ENCODE results near the gene ADAMTS1.

Gene ADAMTS1

DNA sequence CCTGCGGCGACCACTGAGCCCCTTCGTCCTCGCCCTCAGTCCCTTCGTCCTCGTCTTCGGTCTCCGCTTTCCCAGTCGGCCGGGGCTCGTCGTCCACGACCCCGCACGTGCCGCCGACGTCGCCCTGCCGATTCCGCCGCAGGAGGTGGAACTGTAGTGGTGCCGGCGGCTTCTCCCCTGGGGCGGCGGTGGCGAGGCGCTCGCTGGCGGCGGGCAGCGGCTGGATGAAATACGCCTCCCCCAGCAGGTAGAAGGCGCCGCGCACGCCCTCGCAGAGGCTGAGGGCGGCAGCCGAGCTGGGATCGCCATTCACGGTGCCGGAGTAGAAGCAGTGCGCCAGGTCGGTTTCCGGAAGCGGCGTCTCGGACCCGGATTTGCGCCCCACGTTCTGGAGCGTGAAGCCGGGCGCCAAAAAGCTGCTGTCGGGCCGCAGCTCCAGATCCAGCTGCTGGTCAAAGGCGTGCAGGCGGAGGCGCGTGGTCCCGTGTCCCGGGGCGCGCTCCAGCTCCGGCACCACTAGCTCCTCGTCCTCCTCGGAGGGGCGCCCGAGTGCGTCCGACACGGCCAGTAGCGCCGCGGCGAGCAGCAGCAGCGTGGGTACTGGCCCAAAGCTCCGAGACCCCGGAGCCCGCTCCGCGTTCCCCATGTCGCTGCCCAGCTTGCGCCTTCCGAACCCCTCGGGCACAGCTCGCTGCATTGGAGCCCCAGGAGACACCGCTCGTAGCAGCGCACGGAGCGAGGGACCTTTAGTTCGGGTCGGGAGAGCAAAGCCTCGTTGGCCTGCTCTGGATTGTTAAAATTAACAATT is 747 bp downstream of the ADAMTS1 start:
- DNase-seq (ENCODE audit: low read depth) = no peak

GRCh38 chr21:26843933-26844257 is 1.3 kb downstream of the ADAMTS1 start:
- no peak for DNase-seq (ENCODE audit: low read depth)

- DNase-seq (ENCODE audit: low read depth) = no peak
These were observed 2.0 kb downstream of the ADAMTS1 start for GRCh38 chr21:26842974-26843932.

- no peak for DNase-seq (ENCODE audit: low read depth)
These were observed 2.9 kb downstream of the ADAMTS1 start for GRCh38 chr21:26842300-26842699.

DNA sequence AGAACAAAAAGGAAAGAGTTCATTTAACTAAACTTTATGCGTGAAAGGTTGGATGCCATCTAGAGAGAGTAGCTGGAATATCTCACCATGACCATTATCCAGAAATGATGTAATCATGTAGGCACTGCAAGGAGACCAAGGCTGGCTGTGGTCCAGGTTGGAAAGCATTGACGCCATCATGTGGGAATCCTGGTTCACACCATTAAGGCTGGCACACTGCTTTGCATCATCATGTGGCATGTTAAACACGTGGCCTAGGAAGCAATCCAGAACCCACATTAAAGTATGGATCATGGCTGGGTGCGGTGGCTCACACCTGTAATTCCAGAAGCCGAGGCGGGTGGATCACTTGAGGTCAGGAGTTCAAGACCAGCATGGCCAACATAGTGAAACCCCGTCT is 4.3 kb downstream of the ADAMTS1 start:
- DNase-seq (ENCODE audit: low read depth) = no peak

- no peak for DNase-seq (ENCODE audit: low read depth)
These were observed 5.0 kb downstream of the ADAMTS1 start for GRCh38 chr21:26840201-26840600.

DNA sequence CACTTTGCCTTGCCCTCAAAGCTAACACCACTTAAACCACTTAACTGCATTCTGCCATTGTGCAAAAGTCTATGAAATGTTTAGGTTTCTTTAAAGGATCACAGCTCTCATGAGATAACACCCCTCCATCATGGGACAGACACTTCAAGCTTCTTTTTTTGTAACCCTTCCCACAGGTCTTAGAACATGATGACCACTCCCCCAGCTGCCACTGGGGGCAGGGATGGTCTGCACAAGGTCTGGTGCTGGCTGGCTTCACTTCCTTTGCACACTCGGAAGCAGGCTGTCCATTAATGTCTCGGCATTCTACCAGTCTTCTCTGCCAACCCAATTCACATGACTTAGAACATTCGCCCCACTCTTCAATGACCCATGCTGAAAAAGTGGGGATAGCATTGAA is 7.7 kb downstream of the ADAMTS1 start:
- DNase-seq (ENCODE audit: low read depth) = no peak

GRCh38 chr21:26836528-26836927 is 8.7 kb downstream of the ADAMTS1 start:
- DNase-seq (ENCODE audit: low read depth) = no peak

GRCh38 chr21:26835714-26836265 is 9.4 kb downstream of the ADAMTS1 start:
- DNase-seq (ENCODE audit: low read depth) = no peak

- DNase-seq (ENCODE audit: low read depth) = no peak
These were observed 10.0 kb downstream of the ADAMTS1 start for GRCh38 chr21:26835027-26835713.

DNA sequence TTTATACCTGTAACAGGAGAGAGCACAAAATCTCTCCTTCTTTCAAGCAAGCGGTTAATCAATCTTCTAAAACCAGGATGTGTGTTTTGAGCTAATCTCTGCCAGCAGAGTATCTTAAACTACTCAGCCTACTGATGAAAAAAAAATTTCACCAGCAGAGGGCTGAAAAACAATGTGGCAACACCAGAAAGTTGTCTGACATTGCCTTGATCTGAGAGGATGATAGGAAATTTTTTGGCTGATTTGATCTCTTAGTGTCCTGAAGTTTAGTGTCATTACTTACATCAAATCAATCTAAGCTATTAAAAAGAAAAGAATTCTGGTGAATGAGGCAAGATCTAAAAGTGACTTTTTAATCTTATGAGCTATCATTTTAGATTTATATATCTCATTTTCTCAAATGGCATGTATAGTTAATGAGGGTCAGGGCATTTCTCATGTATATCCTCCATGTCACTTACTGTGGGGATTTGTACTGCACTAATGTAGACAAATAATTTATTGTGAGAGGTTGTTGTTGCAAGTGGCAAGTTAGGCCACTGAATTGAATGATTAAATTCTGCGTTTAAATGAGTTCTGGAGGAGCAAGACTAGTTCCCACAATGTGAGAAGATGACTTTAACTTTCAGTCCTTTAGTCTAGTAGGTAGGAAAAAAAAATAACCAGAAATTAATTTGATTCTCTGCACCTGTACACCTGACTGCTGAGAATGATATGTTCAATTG is 10.9 kb downstream of the ADAMTS1 start:
- DNase-seq (ENCODE audit: low read depth) = no peak

DNA sequence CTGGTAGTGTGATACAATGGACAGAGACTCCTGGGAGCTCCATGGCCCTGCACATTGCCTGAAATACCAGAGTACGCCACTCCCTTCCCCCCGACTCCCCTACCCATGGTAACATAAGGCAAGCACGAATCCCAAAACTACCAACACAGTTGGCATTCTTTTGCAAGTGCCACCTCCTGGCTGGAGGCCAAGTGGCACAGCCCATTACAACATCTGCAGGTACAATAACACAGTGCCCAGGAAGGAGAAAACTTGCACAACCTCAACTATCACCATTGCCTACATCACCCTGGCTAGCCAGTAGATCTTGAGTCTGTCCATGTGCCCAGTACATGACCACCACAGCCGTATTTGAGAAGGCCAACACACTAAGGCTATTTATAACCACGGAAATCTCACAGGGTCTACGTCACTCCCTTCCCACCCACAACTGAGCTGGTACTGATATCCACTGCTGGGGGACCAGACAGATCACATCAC is 11.7 kb downstream of the ADAMTS1 start:
- no peak for DNase-seq (ENCODE audit: low read depth)

- no peak for DNase-seq (ENCODE audit: low read depth)
These were observed 12.2 kb downstream of the ADAMTS1 start for GRCh38 chr21:26833011-26833410.

GRCh38 chr21:26832546-26832945 is 12.7 kb downstream of the ADAMTS1 start:
- DNase-seq (ENCODE audit: low read depth) = no peak

- DNase-seq (ENCODE audit: low read depth) = no peak
These were observed 18.4 kb downstream of the ADAMTS1 start for GRCh38 chr21:26826801-26827200.

DNA sequence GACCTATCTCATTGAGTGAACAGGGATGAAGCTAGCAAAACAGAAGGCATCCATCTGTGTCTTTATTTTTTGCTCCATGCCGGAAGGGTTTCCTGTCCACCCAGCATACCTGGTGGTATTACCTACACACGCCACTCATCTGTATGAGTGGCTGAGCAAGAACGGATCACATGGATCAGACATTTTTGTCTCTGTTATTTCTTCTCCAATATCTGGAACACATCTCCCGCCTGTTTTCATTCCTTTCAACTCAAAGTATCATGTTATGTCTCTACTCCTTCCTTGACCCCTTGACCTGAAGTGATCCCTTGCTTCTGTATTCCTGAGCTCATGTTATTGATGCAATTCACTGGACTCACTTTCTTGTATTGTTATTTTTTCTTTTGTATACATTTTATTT is 24.7 kb downstream of the ADAMTS1 start:
- DNase-seq (ENCODE audit: low read depth) = no peak

DNA sequence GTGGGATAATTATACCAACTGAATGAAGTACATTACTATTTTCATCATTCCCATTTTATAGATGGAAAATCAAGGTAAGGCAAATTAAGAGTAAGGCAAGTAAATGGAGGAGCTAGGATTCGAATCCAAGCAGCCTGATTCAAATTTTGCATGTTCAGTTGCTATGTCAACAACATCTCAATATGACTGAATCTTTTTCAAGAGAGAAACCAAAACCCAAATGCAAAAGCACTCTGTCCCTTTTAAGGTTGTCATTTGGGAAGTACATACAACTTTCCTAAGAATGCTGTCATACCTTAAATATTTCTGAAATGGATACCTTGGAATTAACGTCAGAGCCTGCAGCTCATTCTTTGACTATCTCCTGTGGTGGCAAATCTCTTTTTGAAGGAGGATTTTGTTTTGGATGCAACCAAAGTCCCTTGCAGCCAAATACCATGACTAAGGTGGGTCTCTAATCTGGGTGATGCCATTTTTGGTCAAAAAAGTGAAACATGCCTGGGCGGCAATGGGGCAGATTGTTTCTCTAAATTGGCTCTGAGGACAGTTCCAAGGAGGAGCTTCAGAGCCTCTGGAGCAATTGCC is 25.4 kb downstream of the ADAMTS1 start:
- DNase-seq (ENCODE audit: low read depth) = no peak

DNA sequence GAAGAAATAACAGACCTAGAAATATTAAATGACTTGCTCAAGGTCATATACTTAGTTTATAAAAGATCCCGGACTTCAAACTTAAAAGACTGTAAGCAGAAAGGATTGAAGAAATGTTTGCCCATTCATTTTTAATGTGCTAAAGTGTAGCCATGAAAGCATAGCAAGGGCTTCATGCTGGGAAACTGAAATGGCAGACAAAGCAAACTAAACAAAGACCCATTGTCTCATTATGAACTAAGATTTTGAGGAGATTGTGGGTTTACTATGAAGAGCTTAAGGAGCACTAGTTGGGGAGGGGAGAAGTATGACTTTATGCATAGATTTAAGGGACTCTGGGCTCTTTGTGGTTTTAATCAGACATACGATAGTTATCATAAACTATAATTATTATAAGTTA is 26.3 kb downstream of the ADAMTS1 start:
- DNase-seq (ENCODE audit: low read depth) = no peak

DNA sequence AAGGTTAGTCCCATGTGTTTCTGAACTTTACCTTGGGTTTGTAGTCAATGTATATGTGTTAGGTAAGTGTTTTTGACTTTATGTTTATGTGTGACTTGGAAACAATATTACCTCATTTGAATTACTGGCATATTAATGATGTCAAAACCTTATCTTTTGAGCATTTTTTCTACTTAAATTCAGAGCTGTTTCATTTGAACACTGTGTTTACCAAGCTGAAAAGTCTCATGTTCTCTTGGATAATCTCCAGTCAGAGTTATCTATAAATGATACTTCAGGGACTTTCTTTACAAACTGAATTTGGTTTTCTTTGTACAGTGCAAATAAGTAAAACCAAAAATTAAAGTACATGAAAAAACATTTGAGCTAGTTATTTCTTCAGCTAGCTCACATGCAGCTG is 30.0 kb downstream of the ADAMTS1 start:
- no peak for DNase-seq (ENCODE audit: low read depth)

- no peak for DNase-seq (ENCODE audit: low read depth)
These were observed 30.8 kb downstream of the ADAMTS1 start for GRCh38 chr21:26814386-26814785.

DNA sequence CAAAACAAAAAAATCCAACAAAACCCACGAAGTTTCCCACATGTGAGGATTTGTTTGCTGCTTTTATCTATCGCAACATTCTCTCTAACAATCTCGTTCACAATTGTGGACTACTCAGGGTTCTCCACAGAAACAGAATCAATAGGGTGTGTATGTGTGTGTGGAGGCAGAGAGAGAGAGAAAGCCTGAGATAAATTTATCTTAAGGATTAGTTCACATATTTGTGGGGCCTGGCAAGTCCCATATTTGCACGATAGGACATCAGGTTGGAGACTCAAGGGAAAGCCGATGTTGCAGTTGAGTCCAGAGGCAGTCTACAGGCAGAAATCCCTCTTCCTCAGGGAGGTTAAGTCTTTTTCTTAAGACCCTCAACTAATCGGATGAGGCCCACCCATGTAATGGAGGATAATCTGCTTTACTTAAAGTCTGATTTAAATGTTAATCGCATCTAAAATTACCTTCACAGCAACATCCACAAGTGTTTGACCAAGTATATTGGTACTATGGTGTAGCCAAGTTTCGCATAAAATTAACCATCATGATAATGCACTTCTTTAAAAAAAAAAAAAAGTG is 31.7 kb downstream of the ADAMTS1 start:
- no peak for DNase-seq (ENCODE audit: low read depth)
